ENCODE measurements around the gene SIGLEC10.

The SIGLEC10 gene

GRCh38 chr19:51392701-51393100 is 24.7 kb downstream of the SIGLEC10 start:
- ATAC-seq (no peak), DNase-seq (no peak)
- peak overlapping the region; percentile 83 for H3K27ac Mint-ChIP-seq
- H3K4me3 Mint-ChIP-seq, result no peak overlapping the region
- H3K9me3 Mint-ChIP-seq, result no peaks in the 10 kb centered on the region
- no peaks in the 10 kb centered on the region for H3K27me3 Mint-ChIP-seq
- H3K36me3 Mint-ChIP-seq (ENCODE audit: low read depth), result peaks cover 14% of the 10 kb centered on the region
- H3K4me1 Mint-ChIP-seq, result peaks cover 66% of the 10 kb centered on the region

GRCh38 chr19:51391073-51391611 is 26.3 kb downstream of the SIGLEC10 start:
- Mint-ChIP-seq H3K27me3 (no peaks in the 10 kb centered on the region), H3K27ac (no peak overlapping the region), H3K4me3 (no peak overlapping the region), H3K36me3 (ENCODE audit: low read depth) (peaks cover 12% of the 10 kb centered on the region), H3K4me1 (peaks cover 59% of the 10 kb centered on the region), H3K9me3 (no peaks in the 10 kb centered on the region)
- DNase-seq (no peak), ATAC-seq (no peak)

GRCh38 chr19:51389143-51389542 is 28.3 kb downstream of the SIGLEC10 start:
- H3K4me3 Mint-ChIP-seq, result no peak overlapping the region
- no peaks in the 10 kb centered on the region for H3K36me3 Mint-ChIP-seq (ENCODE audit: low read depth)
- peaks cover 45% of the 10 kb centered on the region for H3K4me1 Mint-ChIP-seq
- no peak for DNase-seq
- H3K27me3 Mint-ChIP-seq, result no peaks in the 10 kb centered on the region
- no peak for ATAC-seq
- H3K27ac Mint-ChIP-seq, result no peak overlapping the region
- H3K9me3 Mint-ChIP-seq, result no peaks in the 10 kb centered on the region

GRCh38 chr19:51387924-51388389 is 29.5 kb downstream of the SIGLEC10 start, which contains the start of gene LIM2:
Gene LIM2, minus strand, starts transcription at chr19:51387974. Its CDS starts 531 bp downstream, at chr19:51387443.
- no peak within 1 kb of the TSS for H3K27ac Mint-ChIP-seq
- peak within 1 kb of the TSS; percentile 6 for H3K4me3 Mint-ChIP-seq
- ATAC-seq (no peak), DNase-seq (no peak)
- H3K9me3 Mint-ChIP-seq, result no peaks in the 10 kb centered on the region
- H3K27me3 Mint-ChIP-seq, result no peaks in the 10 kb centered on the region
- H3K36me3 Mint-ChIP-seq (ENCODE audit: low read depth), result no peaks in the 10 kb centered on the region
- H3K4me1 Mint-ChIP-seq, result peaks cover 36% of the 10 kb centered on the region

GRCh38 chr19:51386882-51387520 is 30.4 kb downstream of the SIGLEC10 start:
- Mint-ChIP-seq H3K27me3 (no peaks in the 10 kb centered on the region), H3K4me3 (peak overlapping the region; percentile 6), H3K4me1 (peaks cover 33% of the 10 kb centered on the region), H3K9me3 (no peaks in the 10 kb centered on the region), H3K27ac (no peak overlapping the region), H3K36me3 (ENCODE audit: low read depth) (no peaks in the 10 kb centered on the region)
- no peak for DNase-seq
- ATAC-seq, result no peak

- no peak overlapping the region for H3K4me3 Mint-ChIP-seq
- DNase-seq (no peak), ATAC-seq (no peak)
- no peaks in the 10 kb centered on the region for H3K36me3 Mint-ChIP-seq (ENCODE audit: low read depth)
- no peaks in the 10 kb centered on the region for H3K27me3 Mint-ChIP-seq
- no peak overlapping the region for H3K27ac Mint-ChIP-seq
- H3K9me3 Mint-ChIP-seq, result no peaks in the 10 kb centered on the region
- peaks cover 34% of the 10 kb centered on the region for H3K4me1 Mint-ChIP-seq
These were observed 35.4 kb downstream of the SIGLEC10 start for GRCh38 chr19:51382004-51382403.

GRCh38 chr19:51380379-51380778 is 37.1 kb downstream of the SIGLEC10 start:
- DNase-seq, result peak; percentile 7
- Mint-ChIP-seq H3K27me3 (no peaks in the 10 kb centered on the region), H3K4me3 (no peak overlapping the region), H3K4me1 (peaks cover 47% of the 10 kb centered on the region), H3K27ac (peak overlapping the region; percentile 49), H3K36me3 (ENCODE audit: low read depth) (no peaks in the 10 kb centered on the region), H3K9me3 (no peaks in the 10 kb centered on the region)
- no peak for ATAC-seq

GRCh38 chr19:51377422-51377821 is 40.0 kb downstream of the SIGLEC10 start:
- no peak overlapping the region for H3K4me3 Mint-ChIP-seq
- peaks cover 5% of the 10 kb centered on the region for H3K36me3 Mint-ChIP-seq (ENCODE audit: low read depth)
- H3K9me3 Mint-ChIP-seq, result peaks cover 7% of the 10 kb centered on the region
- peaks cover 72% of the 10 kb centered on the region for H3K4me1 Mint-ChIP-seq
- H3K27me3 Mint-ChIP-seq, result peaks cover 2% of the 10 kb centered on the region
- ATAC-seq (no peak), DNase-seq (no peak)
- no peak overlapping the region for H3K27ac Mint-ChIP-seq

GRCh38 chr19:51375504-51376221 is 41.8 kb downstream of the SIGLEC10 start:
- Mint-ChIP-seq H3K27me3 (peaks cover 2% of the 10 kb centered on the region), H3K4me1 (peaks cover 73% of the 10 kb centered on the region), H3K27ac (peak overlapping the region; percentile 92), H3K9me3 (peaks cover 7% of the 10 kb centered on the region), H3K4me3 (peak overlapping the region; percentile 66), H3K36me3 (ENCODE audit: low read depth) (peaks cover 15% of the 10 kb centered on the region)
- DNase-seq (peak; percentile 73), ATAC-seq (peak; percentile 44)

GRCh38 chr19:51372649-51373504 is 44.6 kb downstream of the SIGLEC10 start, which contains the start of gene NKG7:
Gene NKG7, minus strand, starts transcription at chr19:51372654. Its CDS starts 119 bp downstream, at chr19:51372535.
- Mint-ChIP-seq H3K27ac (peak within 1 kb of the TSS; percentile 92), H3K36me3 (ENCODE audit: low read depth) (peaks cover 28% of the 10 kb centered on the region), H3K4me3 (peak within 1 kb of the TSS; percentile 100), H3K9me3 (peaks cover 7% of the 10 kb centered on the region), H3K4me1 (peaks cover 71% of the 10 kb centered on the region), H3K27me3 (peaks cover 2% of the 10 kb centered on the region)
- DNase-seq (peak; percentile 86), ATAC-seq (peak; percentile 82)

GRCh38 chr19:51372021-51372648 is 45.3 kb downstream of the SIGLEC10 start:
- Mint-ChIP-seq H3K4me3 (peak overlapping the region; percentile 100), H3K4me1 (peaks cover 73% of the 10 kb centered on the region), H3K36me3 (ENCODE audit: low read depth) (peaks cover 33% of the 10 kb centered on the region), H3K9me3 (peaks cover 7% of the 10 kb centered on the region), H3K27ac (peak overlapping the region; percentile 92), H3K27me3 (peaks cover 2% of the 10 kb centered on the region)
- peak; percentile 34 for DNase-seq
- ATAC-seq, result no peak

- peaks cover 69% of the 10 kb centered on the region for H3K4me1 Mint-ChIP-seq
- peaks cover 40% of the 10 kb centered on the region for H3K36me3 Mint-ChIP-seq (ENCODE audit: low read depth)
- peak overlapping the region; percentile 100 for H3K4me3 Mint-ChIP-seq
- H3K27ac Mint-ChIP-seq, result peak overlapping the region; percentile 92
- ATAC-seq (no peak), DNase-seq (no peak)
- peaks cover 2% of the 10 kb centered on the region for H3K27me3 Mint-ChIP-seq
- H3K9me3 Mint-ChIP-seq, result peaks cover 7% of the 10 kb centered on the region
These were observed 46.2 kb downstream of the SIGLEC10 start for GRCh38 chr19:51371186-51371690.

GRCh38 chr19:51370230-51370629 is 47.2 kb downstream of the SIGLEC10 start:
- H3K27me3 Mint-ChIP-seq, result peaks cover 2% of the 10 kb centered on the region
- ATAC-seq (no peak), DNase-seq (no peak)
- H3K36me3 Mint-ChIP-seq (ENCODE audit: low read depth), result peaks cover 40% of the 10 kb centered on the region
- H3K4me3 Mint-ChIP-seq, result peak overlapping the region; percentile 100
- H3K9me3 Mint-ChIP-seq, result peaks cover 7% of the 10 kb centered on the region
- peaks cover 65% of the 10 kb centered on the region for H3K4me1 Mint-ChIP-seq
- peak overlapping the region; percentile 92 for H3K27ac Mint-ChIP-seq
